Forelimb muscle (tissue), 1 donor: ENCODE data around the gene MEIG1. TPM values are rescaled to one million over a fixed set of nuclear protein-coding genes. Genes with fewer than 3 reads are reported as not detected.
"Not testable (repeated sequence)": the region's sequence is repeated elsewhere in the genome, so short reads cannot be mapped to it uniquely, and the experiment has no call there.

Experiments
- DNase-seq: peaks from one replicate; pipeline ENCODE4 v3.0.0-alpha.2; 2013; ENCODE audit warnings: low read depth
- polyA plus RNA-seq: library from polyadenylated mRNA; unstranded; fragments of 120-200 nt; gene quantifications from one replicate; pipeline ENCODE4 v1.2.1, GENCODE V29; 2013; ENCODE audit not compliant: insufficient read length

Gene MEIG1
- 0.91 TPM for polyA plus RNA-seq

GRCh38 chr10:14959221-14960057 lies at the start of gene MEIG1:
Gene MEIG1, plus strand, starts transcription at chr10:14959388. Its CDS starts 7,081 bp downstream, at chr10:14966469.
- DNase-seq, result peak; percentile 85

GRCh38 chr10:14910953-14911352 lies 48.2 kb upstream of the MEIG1 start:
- no peak for DNase-seq

GRCh38 chr10:14911801-14912200 lies 47.4 kb upstream of the MEIG1 start:
- no peak for DNase-seq

GRCh38 chr10:14916600-14916999 lies 42.6 kb upstream of the MEIG1 start:
- DNase-seq, result no peak

- DNase-seq, result no peak
Observed at GRCh38 chr10:14917827-14918226, 41.4 kb upstream of the MEIG1 start.

GRCh38 chr10:14918964-14919363 lies 40.2 kb upstream of the MEIG1 start:
- no peak for DNase-seq

- no peak for DNase-seq
Observed at GRCh38 chr10:14924013-14924412, 35.2 kb upstream of the MEIG1 start.

- DNase-seq, result no peak
Observed at GRCh38 chr10:14925268-14925667, 33.9 kb upstream of the MEIG1 start.

- DNase-seq, result no peak
Observed at GRCh38 chr10:14926061-14926470, 33.1 kb upstream of the MEIG1 start.

- DNase-seq, result no peak
Observed at GRCh38 chr10:14926722-14927416, 32.3 kb upstream of the MEIG1 start.

- DNase-seq, result no peak
Observed at GRCh38 chr10:14930610-14931009, 28.6 kb upstream of the MEIG1 start.

GRCh38 chr10:14936584-14936983 lies 22.6 kb upstream of the MEIG1 start:
- DNase-seq, result no peak

GRCh38 chr10:14938971-14939370 lies 20.2 kb upstream of the MEIG1 start:
- DNase-seq, result not testable (repeated sequence)

GRCh38 chr10:14942147-14942949 lies 16.8 kb upstream of the MEIG1 start:
- not testable (repeated sequence) for DNase-seq

- not testable (repeated sequence) for DNase-seq
Observed at GRCh38 chr10:14942950-14943338, 16.2 kb upstream of the MEIG1 start.

GRCh38 chr10:14945108-14945507 lies 14.1 kb upstream of the MEIG1 start:
- no peak for DNase-seq

- no peak for DNase-seq
Observed at GRCh38 chr10:14947268-14947667, 11.9 kb upstream of the MEIG1 start.

GRCh38 chr10:14949291-14949690 lies 9.9 kb upstream of the MEIG1 start:
- DNase-seq, result no peak

- no peak for DNase-seq
Observed at GRCh38 chr10:14952851-14953423, 6.3 kb upstream of the MEIG1 start.

- no peak for DNase-seq
Observed at GRCh38 chr10:14953424-14954000, 5.7 kb upstream of the MEIG1 start.

GRCh38 chr10:14954001-14954770 lies 5.0 kb upstream of the MEIG1 start, which contains the start of gene DCLRE1C:
Gene DCLRE1C, minus strand, starts transcription at chr10:14954096. Its CDS starts 86 bp downstream, at chr10:14954010.
- peak; percentile 69 for DNase-seq
